ENCODE data around the gene CCDC141. TPM values are rescaled to one million over a fixed set of nuclear protein-coding genes. Genes with fewer than 3 reads are reported as not detected.
A peak's percentile ranks its signal among the peaks of the same experiment; 100 is the strongest.
"Not testable (repeated sequence)": the region's sequence is repeated elsewhere in the genome, so short reads cannot be mapped to it uniquely, and the experiment has no call there.

Gene CCDC141
- total RNA-seq: 25.7 TPM
- long read RNA-seq, partial matches to known transcripts: 4 of 5 reads
- long read RNA-seq, other reads (novel, unspliced or antisense): 1 of 5 reads

GRCh38 chr2:179049546-179050311, at the start of gene CCDC141:
TSS of gene CCDC141 (minus strand) at chr2:179050137. CDS start at chr2:179049941, 196 bp downstream.
- intact Hi-C loops (cut with DNase I): no loop called here
- Histone ChIP-seq H3K36me3 (no peaks in the 10 kb centered on the region), H3K9me3 (no peaks in the 10 kb centered on the region), H3K27me3 (no peaks in the 10 kb centered on the region), H3K4me3 (peak within 1 kb of the TSS; percentile 42), H3K27ac (peak within 1 kb of the TSS; percentile 74), H3K4me1 (peaks cover 16% of the 10 kb centered on the region)
- no peak for DNase-seq
- ATAC-seq: peak; percentile 90
- TF ChIP-seq CTCF (IDR thresholded peaks at IDR 0.05): no peak

GRCh38 chr2:179098080-179098689, 48.2 kb upstream of the CCDC141 start:
- DNase-seq (no peak), ATAC-seq (no peak)
- no peak overlapping the region for H3K4me3 ChIP-seq
- no peaks in the 10 kb centered on the region for H3K9me3 ChIP-seq
- H3K27ac ChIP-seq: no peak overlapping the region
- H3K36me3 ChIP-seq: no peaks in the 10 kb centered on the region
- intact Hi-C loops (cut with DNase I): no loop called here
- H3K27me3 ChIP-seq: no peaks in the 10 kb centered on the region
- no peaks in the 10 kb centered on the region for H3K4me1 ChIP-seq
- TF ChIP-seq CTCF (IDR thresholded peaks at IDR 0.05): no peak

GRCh38 chr2:179097131-179097530, 47.2 kb upstream of the CCDC141 start:
- H3K4me1 ChIP-seq: no peaks in the 10 kb centered on the region
- DNase-seq (no peak), ATAC-seq (peak; percentile 45)
- no peak overlapping the region for H3K27ac ChIP-seq
- H3K27me3 ChIP-seq: no peaks in the 10 kb centered on the region
- H3K36me3 ChIP-seq: no peaks in the 10 kb centered on the region
- TF ChIP-seq CTCF (IDR thresholded peaks at IDR 0.05): no peak
- H3K9me3 ChIP-seq: no peaks in the 10 kb centered on the region
- no peak overlapping the region for H3K4me3 ChIP-seq
- intact Hi-C loops (cut with DNase I): no loop called here

- DNase-seq: no peak
- no peaks in the 10 kb centered on the region for H3K4me1 ChIP-seq
- intact Hi-C loops (cut with DNase I): no loop called here
- H3K27me3 ChIP-seq: no peaks in the 10 kb centered on the region
- no peaks in the 10 kb centered on the region for H3K36me3 ChIP-seq
- H3K27ac ChIP-seq: no peak overlapping the region
- H3K9me3 ChIP-seq: no peaks in the 10 kb centered on the region
- no peak overlapping the region for H3K4me3 ChIP-seq
- no peak for TF ChIP-seq CTCF (IDR thresholded peaks at IDR 0.05)
- peak; percentile 12 for ATAC-seq
These were observed 46.2 kb upstream of the CCDC141 start for GRCh38 chr2:179096090-179096489.

- H3K4me1 ChIP-seq; H3K36me3 ChIP-seq; DNase-seq; intact Hi-C loops (cut with DNase I); H3K4me3 ChIP-seq; H3K27ac ChIP-seq; H3K27me3 ChIP-seq; H3K9me3 ChIP-seq; ATAC-seq: not testable (repeated sequence)
These were observed 43.0 kb upstream of the CCDC141 start for GRCh38 chr2:179092912-179093311.

- Histone ChIP-seq H3K9me3 (no peaks in the 10 kb centered on the region), H3K4me1 (no peaks in the 10 kb centered on the region), H3K27ac (no peak overlapping the region), H3K4me3 (no peak overlapping the region), H3K36me3 (no peaks in the 10 kb centered on the region), H3K27me3 (no peaks in the 10 kb centered on the region)
- DNase-seq: no peak
- no peak for ATAC-seq
- intact Hi-C loops (cut with DNase I): no loop called here
- no peak for TF ChIP-seq CTCF (IDR thresholded peaks at IDR 0.05)
These were observed 32.8 kb upstream of the CCDC141 start for GRCh38 chr2:179082697-179083096.
